ENCODE data around the gene SUPT20HL1. TPM values are rescaled to one million over a fixed set of nuclear protein-coding genes. Genes with fewer than 3 reads are reported as not detected.

The SUPT20HL1 gene
- total and polyA plus RNA-seq, 2 experiments from 2014 or later = not detected

DNA sequence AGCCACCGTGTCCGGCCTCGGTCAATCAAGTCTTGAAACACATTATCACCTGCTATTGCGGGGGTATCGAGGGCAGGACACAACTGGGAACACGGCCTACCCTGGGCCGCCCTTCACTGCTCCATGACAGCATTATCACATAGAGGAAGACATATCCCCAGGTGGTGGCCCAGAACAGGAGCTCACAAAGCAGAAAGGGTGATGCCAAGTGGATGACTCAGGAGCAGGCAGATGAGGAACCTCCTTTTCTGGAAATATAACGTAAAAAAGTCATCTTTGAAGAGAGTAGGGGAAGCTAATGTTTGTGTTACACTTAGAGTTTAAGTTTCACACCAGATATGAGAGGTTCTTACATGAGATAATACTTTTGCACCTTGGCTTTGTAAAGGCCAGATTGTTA is 5.3 kb upstream of the SUPT20HL1 start:
- H3K36me3 Mint-ChIP-seq (ENCODE audit: low read depth) = no peaks in the 10 kb centered on the region

More for the DNA sequence above, 5.3 kb upstream of the SUPT20HL1 start:
- no peak overlapping the region for H3K27ac Mint-ChIP-seq
- no peaks in the 10 kb centered on the region for H3K9me2 ChIP-seq (ENCODE audit: insufficient read depth)
- no peaks in the 10 kb centered on the region for H3K4me1 ChIP-seq (ENCODE audit: insufficient read depth)
- no peaks in the 10 kb centered on the region for H3K9me3 Mint-ChIP-seq
- H3F3A ChIP-seq (replicated peaks; ENCODE audit: low read depth) = no peaks in the 10 kb centered on the region
- no peak overlapping the region for H2AFZ ChIP-seq
- no peaks in the 10 kb centered on the region for H4K20me1 ChIP-seq (replicated peaks; ENCODE audit: insufficient read depth)
- no peak overlapping the region for H3K4me2 ChIP-seq
- DNase-seq (ENCODE audit: low spot score) (no peak), ATAC-seq (no peak)
- no peak overlapping the region for H3K27ac ChIP-seq (ENCODE audit: low read depth)
- no peaks in the 10 kb centered on the region for H3K79me2 ChIP-seq (replicated peaks; ENCODE audit: insufficient read depth)
- H3K4me3 ChIP-seq = no peak overlapping the region
- no peaks in the 10 kb centered on the region for H3K27me3 Mint-ChIP-seq (ENCODE audit: insufficient read depth, low read depth, poor library complexity)
- no peaks in the 10 kb centered on the region for H3K27me3 ChIP-seq (ENCODE audit: insufficient read depth)
- H3K36me3 ChIP-seq (ENCODE audit: insufficient read depth) = no peaks in the 10 kb centered on the region
- no peak overlapping the region for H3K4me3 Mint-ChIP-seq
- peaks cover 3% of the 10 kb centered on the region; the same call in 1 of the 3 replicates for H3K4me1 Mint-ChIP-seq
- TF ChIP-seq POLR2AphosphoS5 (IDR thresholded peaks at IDR 0.05; ENCODE audit: low read depth) = no peak
- no peak for TF ChIP-seq EZH2 (IDR thresholded peaks at IDR 0.05; ENCODE audit: low read depth, unreplicated experiment)
- no peak for TF ChIP-seq ZNF462 (CRISPR knock-in tag; IDR thresholded peaks at IDR 0.05)
- no peak for TF ChIP-seq CTCF (conservative IDR thresholded peaks at IDR 0.05; ENCODE audit: low read depth in 2 of 2)
- no peak for TF ChIP-seq STAT1 (IDR thresholded peaks at IDR 0.05; ENCODE audit: unreplicated experiment)
- no peak for TF ChIP-seq JUNB (IDR thresholded peaks at IDR 0.05; ENCODE audit: unreplicated experiment)
- no peak for TF ChIP-seq CREB1 (CRISPR knock-in tag; IDR thresholded peaks at IDR 0.05; ENCODE audit: low read depth)

Data from GM23338 (cell line).